ENCODE measurements around the gene CABP7. TPM values are rescaled to one million over a fixed set of nuclear protein-coding genes. Genes with fewer than 3 reads are reported as not detected.

Gene CABP7
- total RNA-seq, 4 donors from 2014 or later: 0.20 TPM; not detected in 3

DNA sequence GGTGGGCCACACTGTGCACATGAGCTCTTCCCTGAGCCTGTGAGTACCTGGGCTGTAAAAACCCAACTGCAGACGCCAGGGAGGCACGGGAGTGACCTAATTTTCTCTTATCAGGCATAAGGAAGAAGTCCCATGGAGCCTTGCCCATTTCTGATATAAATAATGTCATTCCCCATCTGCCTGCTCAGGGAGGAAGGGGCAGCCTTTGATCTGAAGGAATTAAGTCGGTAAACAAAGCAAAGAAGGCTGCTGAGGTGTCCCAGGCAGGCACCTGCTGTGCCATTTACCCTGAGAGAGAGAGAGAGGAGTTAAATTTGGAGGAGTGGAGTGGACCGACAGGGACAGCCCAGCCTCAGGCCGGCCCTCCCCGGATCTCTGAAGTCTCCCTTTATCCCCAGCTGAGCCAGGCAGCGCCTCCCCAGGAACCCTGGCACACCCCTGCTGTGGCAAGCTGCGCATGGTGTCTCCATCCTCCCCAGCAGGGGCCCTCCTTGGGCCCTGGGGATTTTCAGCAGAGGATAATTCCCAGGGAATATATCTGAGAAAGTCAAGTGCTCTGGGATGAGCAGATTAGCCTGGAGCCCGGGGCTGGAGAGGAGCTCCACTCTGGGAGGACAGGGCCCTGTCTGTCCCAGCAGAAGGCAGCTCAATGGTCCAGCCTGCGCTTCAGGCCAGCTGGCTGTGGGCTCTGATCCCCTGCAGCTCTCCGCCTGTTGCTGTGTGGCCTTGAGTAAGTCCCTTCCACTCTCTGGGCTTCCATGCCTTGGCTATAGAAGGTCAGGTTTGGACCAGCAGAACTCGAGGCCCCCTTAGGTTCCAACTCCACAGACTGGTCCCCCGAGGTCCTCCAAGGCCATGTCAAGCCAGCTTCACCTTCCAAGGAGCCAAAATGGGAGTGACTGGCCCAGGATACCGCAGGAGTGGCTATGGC is 17.5 kb upstream of the CABP7 start:
- H3K4me1 ChIP-seq: peaks cover 0 to 68% (median 39%) of the 10 kb centered on the region in 4 donors
- WGBS, 2 donors: 32 to 44% methylated on average over 13 of the region's 14 CpGs
- no peak for TF ChIP-seq EP300 (IDR thresholded peaks at IDR 0.05)
- TF ChIP-seq, protein P1, sequence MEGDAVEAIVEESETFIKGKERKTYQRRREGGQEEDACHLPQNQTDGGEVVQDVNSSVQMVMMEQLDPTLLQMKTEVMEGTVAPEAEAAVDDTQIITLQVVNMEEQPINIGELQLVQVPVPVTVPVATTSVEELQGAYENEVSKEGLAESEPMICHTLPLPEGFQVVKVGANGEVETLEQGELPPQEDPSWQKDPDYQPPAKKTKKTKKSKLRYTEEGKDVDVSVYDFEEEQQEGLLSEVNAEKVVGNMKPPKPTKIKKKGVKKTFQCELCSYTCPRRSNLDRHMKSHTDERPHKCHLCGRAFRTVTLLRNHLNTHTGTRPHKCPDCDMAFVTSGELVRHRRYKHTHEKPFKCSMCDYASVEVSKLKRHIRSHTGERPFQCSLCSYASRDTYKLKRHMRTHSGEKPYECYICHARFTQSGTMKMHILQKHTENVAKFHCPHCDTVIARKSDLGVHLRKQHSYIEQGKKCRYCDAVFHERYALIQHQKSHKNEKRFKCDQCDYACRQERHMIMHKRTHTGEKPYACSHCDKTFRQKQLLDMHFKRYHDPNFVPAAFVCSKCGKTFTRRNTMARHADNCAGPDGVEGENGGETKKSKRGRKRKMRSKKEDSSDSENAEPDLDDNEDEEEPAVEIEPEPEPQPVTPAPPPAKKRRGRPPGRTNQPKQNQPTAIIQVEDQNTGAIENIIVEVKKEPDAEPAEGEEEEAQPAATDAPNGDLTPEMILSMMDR (IDR thresholded peaks at IDR 0.05): peak in 1 of 5 experiments; percentile 7
- H3K9me3 ChIP-seq: no peaks in the 10 kb centered on the region
- no peak for DNase-seq (ENCODE audit: low spot score in 2 of 2)
- peaks cover 0 to 29% of the 10 kb centered on the region in 2 donors for H3K27me3 ChIP-seq
- H3K4me3 ChIP-seq: no peak overlapping the region
- peak overlapping the region in 3 of 4 donors; percentile 43 to 83 (median 61) for H3K27ac ChIP-seq
- H3K36me3 ChIP-seq: peaks cover 0 to 8% (median 0%) of the 10 kb centered on the region in 3 donors

DNA sequence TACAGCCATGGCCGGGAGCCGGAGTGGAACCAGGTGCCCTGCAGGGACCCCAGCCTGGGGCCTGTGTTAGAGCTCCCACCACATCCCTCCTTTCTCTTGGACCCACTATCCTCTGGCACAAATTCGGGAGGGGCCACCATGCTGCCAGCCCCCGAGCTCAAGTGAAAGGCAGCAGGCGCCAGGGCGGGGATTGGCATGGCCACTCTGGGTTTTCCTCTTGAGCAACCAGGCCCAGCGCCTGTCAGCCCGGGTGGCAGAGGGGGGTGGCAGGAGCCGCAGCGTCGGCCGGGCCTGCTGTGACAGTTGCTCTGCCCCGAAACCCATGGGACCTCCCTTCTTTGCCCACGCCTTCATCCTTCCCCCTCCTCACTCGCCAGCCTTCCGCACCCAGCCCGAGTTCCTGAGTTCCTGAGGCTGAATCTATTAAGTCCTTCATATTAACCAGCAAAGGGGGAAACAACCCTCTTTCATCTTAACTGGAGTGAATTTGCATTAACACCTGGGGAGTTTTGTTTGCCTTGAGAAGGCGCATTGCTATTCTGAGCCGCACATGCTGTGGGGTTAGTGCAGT is 16.8 kb upstream of the CABP7 start:
- 18 to 31% methylated on average over 17 to 19 of the region's 19 CpGs for WGBS, 2 donors
- TF ChIP-seq, protein P1 (IDR thresholded peaks at IDR 0.05): no peak
- TF ChIP-seq POLR2A (IDR thresholded peaks at IDR 0.05) (no peak), EP300 (IDR thresholded peaks at IDR 0.05) (no peak)
- peak overlapping the region; percentile 31 to 83 (median 64) for H3K27ac ChIP-seq
- peaks cover 0 to 2% (median 0%) of the 10 kb centered on the region in 3 donors for H3K36me3 ChIP-seq
- H3K4me3 ChIP-seq: no peak overlapping the region
- H3K27me3 ChIP-seq: peaks cover 0 to 29% of the 10 kb centered on the region in 2 donors
- no peaks in the 10 kb centered on the region for H3K9me3 ChIP-seq
- no peak for DNase-seq (ENCODE audit: low spot score in 2 of 2)
- H3K4me1 ChIP-seq: peaks cover 0 to 74% (median 39%) of the 10 kb centered on the region in 4 donors

DNA sequence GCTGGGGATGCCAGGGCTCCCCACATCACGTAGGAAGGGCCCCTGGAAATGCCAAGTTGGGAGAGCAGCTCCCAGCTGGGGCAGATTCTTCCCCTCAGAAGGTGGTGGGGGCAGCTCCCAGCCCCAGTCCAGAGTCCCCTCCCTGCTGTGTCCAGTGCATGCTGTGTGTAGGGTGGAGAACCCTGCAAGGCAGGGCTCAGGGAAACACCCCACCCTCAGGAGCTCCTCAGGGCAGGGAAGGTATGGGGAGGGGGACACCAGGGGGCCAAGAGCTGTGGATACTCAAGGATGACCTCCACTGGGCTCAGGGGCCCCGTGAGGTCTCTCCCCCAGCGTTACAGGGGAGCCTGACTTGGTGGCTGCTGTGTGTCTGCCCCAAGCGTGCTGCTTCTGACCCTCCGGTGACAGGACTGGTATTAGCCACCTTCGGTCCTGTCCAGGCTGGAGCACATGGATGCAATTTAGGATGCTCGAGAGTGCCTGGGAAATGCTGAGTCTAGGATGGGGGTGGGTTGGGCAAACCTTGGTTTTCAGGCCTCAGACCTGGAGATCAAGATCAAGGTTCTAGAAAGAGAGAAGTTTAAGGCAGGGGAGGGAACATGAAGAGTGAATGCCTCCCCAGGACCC is 16.1 kb upstream of the CABP7 start:
- no peak for DNase-seq (ENCODE audit: low spot score in 2 of 2)
- 25 to 38% methylated on average over 7 of the region's 7 CpGs for WGBS, 2 donors
- H3K9me3 ChIP-seq: no peaks in the 10 kb centered on the region

DNA sequence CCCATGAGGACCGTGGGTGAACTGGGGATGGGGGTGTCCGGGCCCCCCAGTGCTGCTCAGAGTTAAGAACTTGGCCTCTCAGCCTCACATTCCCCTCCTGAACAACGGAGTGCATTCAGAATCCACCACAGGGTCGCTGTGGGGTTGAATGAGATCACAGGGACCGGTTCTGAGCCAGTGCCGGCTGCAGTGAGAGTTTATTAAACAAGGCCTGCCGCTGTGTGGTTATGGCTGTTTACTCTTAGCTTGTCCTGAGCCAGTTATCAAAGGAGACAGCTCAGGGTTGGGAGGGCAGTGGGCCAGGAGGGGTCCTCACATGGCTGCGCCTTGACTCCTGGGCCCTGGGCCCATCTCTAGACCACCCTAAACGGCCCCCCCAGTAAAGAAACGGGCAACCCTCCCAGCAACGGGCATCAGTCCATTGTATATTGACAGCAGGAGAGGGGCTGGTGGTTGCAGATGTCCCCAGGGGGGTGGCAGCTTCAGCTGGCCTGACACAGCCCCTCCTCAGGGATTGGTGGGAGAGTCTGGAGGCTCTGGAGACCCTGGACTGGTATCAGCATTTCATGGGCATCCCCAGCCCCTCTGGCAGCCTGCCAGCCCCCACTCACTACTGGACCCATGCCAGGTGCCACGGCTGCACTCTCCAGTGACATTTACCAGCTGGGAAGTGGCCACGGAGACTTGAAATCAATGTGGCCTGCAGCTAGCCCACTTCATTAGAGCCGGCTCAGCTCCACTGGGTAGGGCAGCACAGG is 15.1 kb upstream of the CABP7 start:
- Histone ChIP-seq H3K27me3 (peaks cover 0 to 30% of the 10 kb centered on the region in 2 donors), H3K36me3 (no peaks in the 10 kb centered on the region), H3K27ac (peak overlapping the region; percentile 46 to 83 (median 66)), H3K9me3 (no peaks in the 10 kb centered on the region), H3K4me1 (peaks cover 0 to 74% (median 39%) of the 10 kb centered on the region in 4 donors), H3K4me3 (peak overlapping the region in 1 of 4 donors; percentile 22)
- TF ChIP-seq EP300 (IDR thresholded peaks at IDR 0.05): no peak
- TF ChIP-seq, protein P1 (IDR thresholded peaks at IDR 0.05): no peak
- TF ChIP-seq POLR2A (IDR thresholded peaks at IDR 0.05): no peak
- peak; percentile 16 to 26 for DNase-seq (ENCODE audit: low spot score in 2 of 2)
- 5 to 21% methylated on average over 12 to 13 of the region's 14 CpGs for WGBS, 2 donors

More for the DNA sequence above, 16.1 kb upstream of the CABP7 start:
- no peak overlapping the region for H3K4me3 ChIP-seq
- H3K4me1 ChIP-seq: peaks cover 0 to 74% (median 39%) of the 10 kb centered on the region in 4 donors
- TF ChIP-seq, protein P1 (IDR thresholded peaks at IDR 0.05): no peak
- TF ChIP-seq EP300 (IDR thresholded peaks at IDR 0.05) (no peak), POLR2A (IDR thresholded peaks at IDR 0.05) (no peak)
- peak overlapping the region; percentile 31 to 83 (median 64) for H3K27ac ChIP-seq
- no peaks in the 10 kb centered on the region for H3K36me3 ChIP-seq
- H3K27me3 ChIP-seq: peaks cover 0 to 29% of the 10 kb centered on the region in 2 donors

Data from tibial nerve (tissue), 4 donors.